GM18526 (cell line): Measurements from ENCODE around the gene SEC23IP.

Source experiments
- POLR2A ChIP-seq: IDR thresholded peaks from 3 replicates; pipeline ENCODE4 v1.6.1; 2011; ENCODE audit not compliant: insufficient read length; ENCODE audit errors: extremely low read depth

The SEC23IP gene

GRCh38 chr10:119931871-119932270 is 39.3 kb downstream of the SEC23IP start:
- no peak for TF ChIP-seq POLR2A

GRCh38 chr10:119932631-119933030 is 40.1 kb downstream of the SEC23IP start:
- no peak for TF ChIP-seq POLR2A

- no peak for TF ChIP-seq POLR2A
These were observed 40.6 kb downstream of the SEC23IP start for GRCh38 chr10:119933179-119933578.

GRCh38 chr10:119940487-119940886 is 48.0 kb downstream of the SEC23IP start:
- no peak for TF ChIP-seq POLR2A

GRCh38 chr10:119942973-119943372 is 50.4 kb downstream of the SEC23IP start:
- TF ChIP-seq POLR2A = no peak

GRCh38 chr10:119945805-119946204 is 53.3 kb downstream of the SEC23IP start:
- no peak for TF ChIP-seq POLR2A

- TF ChIP-seq POLR2A = no peak
These were observed 54.8 kb downstream of the SEC23IP start for GRCh38 chr10:119947300-119947699.

GRCh38 chr10:119957451-119957850 is 64.9 kb downstream of the SEC23IP start:
- TF ChIP-seq POLR2A = no peak

GRCh38 chr10:119962837-119963236 is 70.3 kb downstream of the SEC23IP start:
- no peak for TF ChIP-seq POLR2A

GRCh38 chr10:119967066-119967465 is 74.5 kb downstream of the SEC23IP start:
- no peak for TF ChIP-seq POLR2A

- TF ChIP-seq POLR2A = no peak
These were observed 77.1 kb downstream of the SEC23IP start for GRCh38 chr10:119969609-119970008.

GRCh38 chr10:119970107-119970506 is 77.6 kb downstream of the SEC23IP start:
- TF ChIP-seq POLR2A = no peak

GRCh38 chr10:119970963-119971362 is 78.4 kb downstream of the SEC23IP start:
- no peak for TF ChIP-seq POLR2A

GRCh38 chr10:119973281-119973680 is 80.8 kb downstream of the SEC23IP start:
- no peak for TF ChIP-seq POLR2A

GRCh38 chr10:119976421-119976820 is 83.9 kb downstream of the SEC23IP start:
- TF ChIP-seq POLR2A = no peak

- no peak for TF ChIP-seq POLR2A
These were observed 88.6 kb downstream of the SEC23IP start for GRCh38 chr10:119980956-119981750.

GRCh38 chr10:119981826-119982225 is 89.3 kb downstream of the SEC23IP start:
- no peak for TF ChIP-seq POLR2A
